ENCODE data around the gene ERC2.

ERC2 gene

GRCh38 chr3:55471522-55472280, 996.6 kb downstream of the ERC2 start:
- ChIA-PET CTCF (no interaction called here), POLR2A (no interaction called here)
- Histone ChIP-seq H3K4me1 (ENCODE audit: control insufficient read depth, insufficient read depth, low read length) (no peaks in the 10 kb centered on the region), H3K27ac (ENCODE audit: extremely low read depth, low read depth, low read length) (no peak overlapping the region), H3K36me3 (ENCODE audit: control insufficient read depth in 2 of 2, insufficient read depth in 1 of 2, low read length in 2 of 2) (peaks cover 0 to 68% of the 10 kb centered on the region in 2 experiments; a peak in 1 of 3 replicates), H3K4me3 (ENCODE audit: low read depth, low read length) (no peak overlapping the region), H3K9me3 (ENCODE audit: control insufficient read depth, insufficient read depth, low read depth, low read length) (no peaks in the 10 kb centered on the region)
- no peak for TF ChIP-seq ZNF23 (tag by site-specific recombination; IDR thresholded peaks at IDR 0.05; ENCODE audit: borderline replicate concordance)
- no peak for TF ChIP-seq ZNF280D (tag by site-specific recombination; IDR thresholded peaks at IDR 0.05)
- TF ChIP-seq, protein P1, sequence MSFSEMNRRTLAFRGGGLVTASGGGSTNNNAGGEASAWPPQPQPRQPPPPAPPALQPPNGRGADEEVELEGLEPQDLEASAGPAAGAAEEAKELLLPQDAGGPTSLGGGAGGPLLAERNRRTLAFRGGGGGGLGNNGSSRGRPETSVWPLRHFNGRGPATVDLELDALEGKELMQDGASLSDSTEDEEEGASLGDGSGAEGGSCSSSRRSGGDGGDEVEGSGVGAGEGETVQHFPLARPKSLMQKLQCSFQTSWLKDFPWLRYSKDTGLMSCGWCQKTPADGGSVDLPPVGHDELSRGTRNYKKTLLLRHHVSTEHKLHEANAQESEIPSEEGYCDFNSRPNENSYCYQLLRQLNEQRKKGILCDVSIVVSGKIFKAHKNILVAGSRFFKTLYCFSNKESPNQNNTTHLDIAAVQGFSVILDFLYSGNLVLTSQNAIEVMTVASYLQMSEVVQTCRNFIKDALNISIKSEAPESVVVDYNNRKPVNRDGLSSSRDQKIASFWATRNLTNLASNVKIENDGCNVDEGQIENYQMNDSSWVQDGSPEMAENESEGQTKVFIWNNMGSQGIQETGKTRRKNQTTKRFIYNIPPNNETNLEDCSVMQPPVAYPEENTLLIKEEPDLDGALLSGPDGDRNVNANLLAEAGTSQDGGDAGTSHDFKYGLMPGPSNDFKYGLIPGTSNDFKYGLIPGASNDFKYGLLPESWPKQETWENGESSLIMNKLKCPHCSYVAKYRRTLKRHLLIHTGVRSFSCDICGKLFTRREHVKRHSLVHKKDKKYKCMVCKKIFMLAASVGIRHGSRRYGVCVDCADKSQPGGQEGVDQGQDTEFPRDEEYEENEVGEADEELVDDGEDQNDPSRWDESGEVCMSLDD (tag by site-specific recombination; IDR thresholded peaks at IDR 0.05), result no peak
- no peak for TF ChIP-seq ZNF639 (tag by site-specific recombination; IDR thresholded peaks at IDR 0.05)
- TF ChIP-seq HIC1 (tag by site-specific recombination; IDR thresholded peaks at IDR 0.05), result no peak
- no peak for TF ChIP-seq ZNF433 (tag by site-specific recombination; IDR thresholded peaks at IDR 0.05; ENCODE audit: low read depth)
- TF ChIP-seq ZNF404 (tag by site-specific recombination; IDR thresholded peaks at IDR 0.05), result no peak
- no peak for TF ChIP-seq ZNF792 (tag by site-specific recombination; IDR thresholded peaks at IDR 0.05)
- TF ChIP-seq BCL6B (tag by site-specific recombination; IDR thresholded peaks at IDR 0.05), result no peak
- TF ChIP-seq ZNF366 (tag by site-specific recombination; conservative IDR thresholded peaks at IDR 0.05), result no peak
- no peak for TF ChIP-seq MZF1 (tag by site-specific recombination; IDR thresholded peaks at IDR 0.05; ENCODE audit: borderline replicate concordance)
- no peak for TF ChIP-seq ZNF501 (tag by site-specific recombination; IDR thresholded peaks at IDR 0.05)
- TF ChIP-seq GLIS1 (tag by site-specific recombination; IDR thresholded peaks at IDR 0.05), result no peak
- TF ChIP-seq ZNF843 (tag by site-specific recombination; IDR thresholded peaks at IDR 0.05), result no peak

All from HEK293 (cell line).